GM12873 (cell line): ENCODE measurements around the gene SKIC2.

Experiments used
- TF ChIP-seq, protein P1 (sequence below): IDR thresholded peaks from 2 replicates; pipeline ENCODE4 v1.5.1; 2012; ENCODE audit warnings: low read depth, mild to moderate bottlenecking, moderate library complexity, low read length, control low read depth; ENCODE audit not compliant: insufficient read depth; ENCODE audit errors: missing control alignments

Gene SKIC2

DNA sequence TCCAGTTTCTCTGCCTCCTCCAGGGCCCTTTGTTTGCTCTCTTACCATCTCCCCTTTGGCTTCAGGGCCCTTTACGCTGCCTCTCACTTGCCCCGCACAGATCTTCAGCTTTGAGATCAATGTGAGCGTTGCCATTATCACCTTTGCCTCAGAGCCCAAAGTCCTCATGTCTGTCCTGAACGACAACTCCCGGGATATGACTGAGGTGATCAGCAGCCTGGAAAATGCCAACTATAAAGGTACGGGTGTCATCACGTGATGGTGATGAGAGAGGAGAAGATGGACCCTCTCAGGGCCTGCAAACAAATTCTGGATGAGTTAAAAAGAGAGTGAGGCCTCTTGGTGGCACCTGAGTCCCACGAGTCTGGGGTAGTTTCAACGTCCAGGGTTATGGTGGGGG, 23.2 kb upstream of the SKIC2 start:
- TF ChIP-seq, protein P1, sequence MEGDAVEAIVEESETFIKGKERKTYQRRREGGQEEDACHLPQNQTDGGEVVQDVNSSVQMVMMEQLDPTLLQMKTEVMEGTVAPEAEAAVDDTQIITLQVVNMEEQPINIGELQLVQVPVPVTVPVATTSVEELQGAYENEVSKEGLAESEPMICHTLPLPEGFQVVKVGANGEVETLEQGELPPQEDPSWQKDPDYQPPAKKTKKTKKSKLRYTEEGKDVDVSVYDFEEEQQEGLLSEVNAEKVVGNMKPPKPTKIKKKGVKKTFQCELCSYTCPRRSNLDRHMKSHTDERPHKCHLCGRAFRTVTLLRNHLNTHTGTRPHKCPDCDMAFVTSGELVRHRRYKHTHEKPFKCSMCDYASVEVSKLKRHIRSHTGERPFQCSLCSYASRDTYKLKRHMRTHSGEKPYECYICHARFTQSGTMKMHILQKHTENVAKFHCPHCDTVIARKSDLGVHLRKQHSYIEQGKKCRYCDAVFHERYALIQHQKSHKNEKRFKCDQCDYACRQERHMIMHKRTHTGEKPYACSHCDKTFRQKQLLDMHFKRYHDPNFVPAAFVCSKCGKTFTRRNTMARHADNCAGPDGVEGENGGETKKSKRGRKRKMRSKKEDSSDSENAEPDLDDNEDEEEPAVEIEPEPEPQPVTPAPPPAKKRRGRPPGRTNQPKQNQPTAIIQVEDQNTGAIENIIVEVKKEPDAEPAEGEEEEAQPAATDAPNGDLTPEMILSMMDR, result no peak

DNA sequence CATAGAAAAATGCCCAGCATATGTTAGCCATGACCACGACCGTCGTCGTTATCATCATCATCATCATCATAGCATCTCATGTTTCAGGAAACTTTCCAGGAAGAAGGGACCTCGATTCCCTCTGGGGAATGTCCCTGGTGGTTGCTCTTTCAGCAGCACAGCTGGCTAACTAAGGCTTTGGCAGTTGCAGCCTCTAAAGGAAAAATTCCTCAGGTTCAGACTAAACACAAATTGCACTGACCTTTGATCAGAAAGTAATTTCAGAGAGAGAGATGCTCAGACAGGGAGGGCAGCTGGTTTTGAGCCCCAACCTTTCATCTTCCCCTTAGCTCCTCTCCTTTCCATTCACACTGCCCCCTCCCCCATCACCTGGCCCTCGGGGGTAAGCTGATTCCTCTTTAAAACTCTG, 18.7 kb upstream of the SKIC2 start:
- TF ChIP-seq, protein P1, result no peak

DNA sequence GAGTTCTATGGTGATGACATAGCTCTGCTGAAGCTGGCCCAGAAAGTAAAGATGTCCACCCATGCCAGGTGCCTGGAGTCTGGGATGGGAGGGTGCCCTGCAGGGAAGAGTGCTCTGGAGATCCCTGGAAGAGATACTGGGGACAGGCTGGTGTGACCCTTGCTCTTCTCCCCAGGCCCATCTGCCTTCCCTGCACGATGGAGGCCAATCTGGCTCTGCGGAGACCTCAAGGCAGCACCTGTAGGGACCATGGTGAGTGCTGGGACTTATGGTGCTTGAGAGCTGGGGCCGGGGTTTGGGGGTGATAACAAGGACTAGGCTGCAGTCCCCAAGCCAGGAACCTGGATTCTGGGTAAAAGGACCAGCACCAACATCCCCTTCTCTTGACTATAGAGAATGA, 15.2 kb upstream of the SKIC2 start:
- TF ChIP-seq, protein P1, result no peak

DNA sequence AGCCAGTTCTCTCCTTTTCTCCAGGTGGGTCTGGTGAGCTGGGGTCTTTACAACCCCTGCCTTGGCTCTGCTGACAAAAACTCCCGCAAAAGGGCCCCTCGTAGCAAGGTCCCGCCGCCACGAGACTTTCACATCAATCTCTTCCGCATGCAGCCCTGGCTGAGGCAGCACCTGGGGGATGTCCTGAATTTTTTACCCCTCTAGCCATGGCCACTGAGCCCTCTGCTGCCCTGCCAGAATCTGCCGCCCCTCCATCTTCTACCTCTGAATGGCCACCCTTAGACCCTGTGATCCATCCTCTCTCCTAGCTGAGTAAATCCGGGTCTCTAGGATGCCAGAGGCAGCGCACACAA, 13.8 kb upstream of the SKIC2 start:
- TF ChIP-seq, protein P1, result no peak

DNA sequence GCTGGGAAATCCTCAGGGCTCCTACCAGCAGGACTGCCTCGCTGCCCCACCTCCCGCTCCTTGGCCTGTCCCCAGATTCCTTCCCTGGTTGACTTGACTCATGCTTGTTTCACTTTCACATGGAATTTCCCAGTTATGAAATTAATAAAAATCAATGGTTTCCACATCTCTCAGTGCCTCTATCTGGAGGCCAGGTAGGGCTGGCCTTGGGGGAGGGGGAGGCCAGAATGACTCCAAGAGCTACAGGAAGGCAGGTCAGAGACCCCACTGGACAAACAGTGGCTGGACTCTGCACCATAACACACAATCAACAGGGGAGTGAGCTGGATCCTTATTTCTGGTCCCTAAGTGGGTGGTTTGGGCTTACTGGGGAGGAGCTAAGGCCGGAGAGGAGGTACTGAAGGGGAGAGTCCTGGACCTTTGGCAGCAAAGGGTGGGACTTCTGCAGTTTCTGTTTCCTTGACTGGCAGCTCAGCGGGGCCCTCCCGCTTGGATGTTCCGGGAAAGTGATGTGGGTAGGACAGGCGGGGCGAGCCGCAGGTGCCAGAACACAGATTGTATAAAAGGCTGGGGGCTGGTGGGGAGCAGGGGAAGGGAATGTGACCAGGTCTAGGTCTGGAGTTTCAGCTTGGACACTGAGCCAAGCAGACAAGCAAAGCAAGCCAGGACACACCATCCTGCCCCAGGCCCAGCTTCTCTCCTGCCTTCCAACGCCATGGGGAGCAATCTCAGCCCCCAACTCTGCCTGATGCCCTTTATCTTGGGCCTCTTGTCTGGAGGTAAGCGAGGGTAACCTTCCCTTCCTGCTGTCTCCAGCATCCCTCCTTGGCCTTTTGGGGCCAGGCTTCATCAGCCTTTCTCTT, 13.2 kb upstream of the SKIC2 start, which contains the start of gene CFB:
CFB (plus strand) TSS at position 589 of the 863 bp plus-strand sequence; CDS start at position 716, 127 bp downstream.
- TF ChIP-seq, protein P1, result no peak

DNA sequence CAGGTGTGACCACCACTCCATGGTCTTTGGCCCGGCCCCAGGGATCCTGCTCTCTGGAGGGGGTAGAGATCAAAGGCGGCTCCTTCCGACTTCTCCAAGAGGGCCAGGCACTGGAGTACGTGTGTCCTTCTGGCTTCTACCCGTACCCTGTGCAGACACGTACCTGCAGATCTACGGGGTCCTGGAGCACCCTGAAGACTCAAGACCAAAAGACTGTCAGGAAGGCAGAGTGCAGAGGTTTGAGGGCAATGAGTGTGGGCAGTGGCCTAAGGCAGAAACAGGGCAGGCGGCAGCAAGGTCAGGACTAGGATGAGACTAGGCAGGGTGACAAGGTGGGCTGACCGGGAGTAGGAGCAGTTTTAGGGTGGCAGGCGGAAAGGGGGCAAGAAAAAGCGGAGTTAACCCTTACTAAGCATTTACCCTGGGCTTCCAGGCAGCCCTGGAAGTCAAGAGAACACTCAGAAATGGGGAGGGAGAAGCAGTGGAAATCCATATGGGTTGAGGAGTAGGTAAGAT, 12.5 kb upstream of the SKIC2 start:
- TF ChIP-seq, protein P1, result no peak

DNA sequence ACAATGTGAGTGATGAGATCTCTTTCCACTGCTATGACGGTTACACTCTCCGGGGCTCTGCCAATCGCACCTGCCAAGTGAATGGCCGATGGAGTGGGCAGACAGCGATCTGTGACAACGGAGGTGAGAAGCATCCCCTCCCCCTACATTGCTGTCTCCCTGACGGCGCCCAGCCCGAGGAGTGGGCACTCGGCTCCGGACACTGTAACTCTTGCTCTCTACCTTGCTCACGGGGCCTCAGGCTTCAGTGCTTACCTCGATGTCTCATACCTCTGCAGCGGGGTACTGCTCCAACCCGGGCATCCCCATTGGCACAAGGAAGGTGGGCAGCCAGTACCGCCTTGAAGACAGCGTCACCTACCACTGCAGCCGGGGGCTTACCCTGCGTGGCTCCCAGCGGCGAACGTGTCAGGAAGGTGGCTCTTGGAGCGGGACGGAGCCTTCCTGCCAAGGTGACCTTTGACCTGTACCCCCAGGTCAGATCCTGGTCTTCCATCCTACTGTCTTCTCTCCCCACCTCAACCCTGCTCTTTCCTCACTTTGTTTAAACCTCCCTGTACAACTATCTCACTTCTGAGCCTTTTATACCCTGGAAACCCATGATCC, 11.8 kb upstream of the SKIC2 start:
- TF ChIP-seq, protein P1, result no peak
